Stimulated activated CD4-positive, alpha-beta T cell treated with anti-CD3 and anti-CD28 coated beads, TNF-alpha, amount 100 ng/mL, for 24 hours (primary cell): ENCODE results near the gene EXD1.

Experiments
- DNase-seq, 3 experiments: peaks; one replicate each; pipeline ENCODE4 v3.0.0-alpha.2; 2020; ENCODE audit warnings: low read depth in 3 of 3

EXD1 gene

GRCh38 chr15:41231422-41232226 lies 1.1 kb upstream of the EXD1 start:
- no peak for DNase-seq

GRCh38 chr15:41230345-41230649 lies 260 bp downstream of the EXD1 start:
- no peak for DNase-seq

- no peak for DNase-seq
Measured at GRCh38 chr15:41219381-41219780, 11.2 kb downstream of the EXD1 start.

- DNase-seq = no peak
Measured at GRCh38 chr15:41218851-41219250, 11.7 kb downstream of the EXD1 start.

- no peak for DNase-seq
Measured at GRCh38 chr15:41215708-41216107, 14.8 kb downstream of the EXD1 start.

GRCh38 chr15:41207687-41208448 lies 22.7 kb downstream of the EXD1 start:
- no peak for DNase-seq

GRCh38 chr15:41205315-41205714 lies 25.2 kb downstream of the EXD1 start:
- DNase-seq = no peak

- no peak for DNase-seq
Measured at GRCh38 chr15:41203395-41203794, 27.2 kb downstream of the EXD1 start.

- DNase-seq = no peak
Measured at GRCh38 chr15:41199470-41199869, 31.1 kb downstream of the EXD1 start.

GRCh38 chr15:41194444-41194843 lies 36.1 kb downstream of the EXD1 start:
- no peak for DNase-seq

GRCh38 chr15:41183581-41183980 lies 47.0 kb downstream of the EXD1 start:
- no peak for DNase-seq

GRCh38 chr15:41182266-41182665 lies 48.3 kb downstream of the EXD1 start:
- DNase-seq = no peak

GRCh38 chr15:41180206-41180789 lies 50.3 kb downstream of the EXD1 start:
- no peak for DNase-seq

- no peak for DNase-seq
Measured at GRCh38 chr15:41169781-41170180, 60.8 kb downstream of the EXD1 start.

- DNase-seq = no peak
Measured at GRCh38 chr15:41169086-41169485, 61.5 kb downstream of the EXD1 start.

- DNase-seq = no peak
Measured at GRCh38 chr15:41161736-41162135, 68.8 kb downstream of the EXD1 start.

GRCh38 chr15:41161336-41161735 lies 69.2 kb downstream of the EXD1 start:
- DNase-seq = no peak

GRCh38 chr15:41160639-41161315 lies 69.8 kb downstream of the EXD1 start:
- no peak for DNase-seq

GRCh38 chr15:41154412-41154811 lies 76.1 kb downstream of the EXD1 start:
- DNase-seq = no peak

GRCh38 chr15:41153733-41154132 lies 76.8 kb downstream of the EXD1 start:
- DNase-seq = no peak

GRCh38 chr15:41151451-41152005 lies 79.0 kb downstream of the EXD1 start:
- DNase-seq = no peak

GRCh38 chr15:41150279-41150678 lies 80.3 kb downstream of the EXD1 start:
- DNase-seq = no peak
